Measurements from ENCODE around the gene NADSYN1.

Gene NADSYN1

DNA sequence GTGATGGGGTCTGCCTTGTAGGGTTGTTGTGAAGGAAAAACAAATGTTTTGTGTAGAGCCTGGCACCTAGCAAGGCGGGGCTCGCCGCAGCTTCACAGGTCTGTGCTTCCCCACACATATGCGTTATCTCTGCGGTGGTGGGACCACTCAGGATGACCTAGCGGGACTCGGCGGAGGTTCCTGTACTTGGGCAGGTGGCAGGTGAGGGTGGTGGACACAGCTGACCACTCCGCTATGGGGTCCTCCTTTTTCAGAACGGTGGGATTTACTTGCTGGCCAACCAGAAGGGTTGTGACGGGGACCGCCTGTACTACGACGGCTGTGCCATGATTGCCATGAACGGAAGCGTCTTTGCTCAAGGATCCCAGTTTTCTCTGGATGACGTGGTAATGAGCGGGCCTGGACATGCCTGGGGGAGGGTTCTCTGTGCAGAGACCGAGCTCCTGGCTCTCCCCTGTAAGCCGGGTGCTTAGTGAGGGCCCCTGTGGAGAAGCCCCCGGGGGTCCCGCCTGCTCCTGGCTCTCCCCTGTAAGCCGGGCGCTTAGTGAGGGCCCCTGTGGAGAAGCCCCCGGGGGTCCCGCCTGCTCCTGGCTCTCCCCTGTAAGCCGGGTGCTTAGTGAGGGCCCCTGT is 21.3 kb downstream of the NADSYN1 start:
- DNase-seq (ENCODE audit: low read depth) = no peak

DNA sequence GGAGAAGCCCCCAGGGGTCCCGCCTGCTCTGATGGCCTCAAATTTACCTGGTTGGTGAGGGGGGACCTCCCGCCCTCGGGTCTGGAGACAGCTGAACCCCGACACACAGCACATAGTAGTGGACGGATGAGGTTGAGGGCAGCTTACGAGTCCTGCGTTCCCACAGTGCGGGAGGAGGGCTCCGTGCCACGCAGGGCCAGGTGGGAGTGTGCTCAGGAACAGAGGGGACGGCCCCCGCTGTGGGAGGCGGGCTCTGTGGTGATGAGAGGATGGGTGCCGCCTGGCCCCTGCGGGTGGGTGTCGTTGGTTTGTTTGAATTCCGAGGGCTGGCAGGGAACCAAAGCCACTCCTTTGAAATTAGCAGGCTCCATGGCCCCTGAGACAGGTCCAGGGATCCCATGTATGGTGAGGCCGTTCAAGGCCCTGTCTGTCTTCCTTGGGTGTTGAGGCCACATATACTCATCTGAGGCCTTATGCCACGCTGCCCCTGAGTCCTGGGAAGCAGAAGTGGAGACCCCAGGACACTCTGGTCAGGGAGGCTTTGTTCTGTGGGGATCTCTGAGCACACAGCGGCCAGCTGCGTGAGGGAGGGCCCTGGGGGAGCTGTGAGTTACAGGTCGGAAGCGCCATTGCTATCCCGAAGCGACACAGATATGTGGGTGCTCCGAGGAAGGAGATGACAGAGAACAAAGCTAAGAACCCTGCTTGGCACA is 21.9 kb downstream of the NADSYN1 start:
- DNase-seq (ENCODE audit: low read depth) = no peak

DNA sequence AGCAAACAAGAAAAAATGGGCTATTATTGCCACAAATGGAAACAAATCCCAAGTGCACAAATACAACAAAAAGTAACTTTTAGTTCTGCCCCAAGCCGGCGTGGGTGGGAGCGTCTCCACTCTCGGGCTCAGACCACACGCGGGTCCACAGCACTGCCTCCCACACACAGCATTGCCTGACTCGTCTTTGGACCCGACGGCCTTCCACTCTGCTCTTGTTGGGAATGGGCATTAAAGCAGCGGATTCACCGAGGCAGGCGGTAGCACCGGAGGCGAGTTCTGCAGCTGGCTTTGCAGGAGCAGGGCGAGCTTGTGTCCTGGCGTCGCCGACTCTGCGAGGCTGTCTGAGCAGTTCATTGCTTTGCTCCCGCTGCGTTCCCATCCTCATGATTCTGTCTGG is 23.0 kb downstream of the NADSYN1 start:
- DNase-seq (ENCODE audit: low read depth) = no peak

DNA sequence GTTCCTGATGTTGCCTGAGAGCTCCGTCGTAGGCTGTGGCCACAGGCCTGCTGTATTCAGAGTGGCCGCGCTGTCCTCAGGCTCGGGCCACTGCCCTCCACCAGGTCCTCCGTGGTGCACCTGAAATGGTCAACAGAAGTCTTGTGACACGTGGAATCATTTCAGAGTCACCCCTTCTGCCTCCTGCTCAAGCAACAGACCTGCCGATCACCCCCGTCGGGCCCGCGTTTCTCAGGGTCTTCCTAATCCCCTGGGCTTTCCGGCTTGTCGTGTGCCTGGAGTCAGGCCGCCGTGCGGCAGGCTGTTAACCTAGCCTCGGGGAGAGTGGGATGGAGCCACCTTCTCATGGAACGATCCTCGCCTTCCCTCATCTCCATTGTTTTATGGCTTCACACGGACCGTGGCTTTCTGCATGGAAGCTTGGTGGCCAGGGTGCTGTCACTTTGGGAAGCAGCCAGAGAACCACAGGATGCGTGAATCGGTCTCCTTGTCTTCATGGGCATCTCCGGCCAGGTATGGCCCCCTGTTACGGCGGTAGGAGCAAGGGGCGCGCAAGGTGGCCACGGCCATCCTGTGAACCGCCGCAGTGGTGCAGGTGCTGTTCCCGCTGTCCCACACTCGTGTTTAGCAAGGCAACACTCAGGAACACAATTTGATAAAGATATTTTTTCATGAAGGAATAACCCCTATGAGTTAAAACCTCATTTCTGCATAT is 24.1 kb downstream of the NADSYN1 start:
- no peak for DNase-seq (ENCODE audit: low read depth)

DNA sequence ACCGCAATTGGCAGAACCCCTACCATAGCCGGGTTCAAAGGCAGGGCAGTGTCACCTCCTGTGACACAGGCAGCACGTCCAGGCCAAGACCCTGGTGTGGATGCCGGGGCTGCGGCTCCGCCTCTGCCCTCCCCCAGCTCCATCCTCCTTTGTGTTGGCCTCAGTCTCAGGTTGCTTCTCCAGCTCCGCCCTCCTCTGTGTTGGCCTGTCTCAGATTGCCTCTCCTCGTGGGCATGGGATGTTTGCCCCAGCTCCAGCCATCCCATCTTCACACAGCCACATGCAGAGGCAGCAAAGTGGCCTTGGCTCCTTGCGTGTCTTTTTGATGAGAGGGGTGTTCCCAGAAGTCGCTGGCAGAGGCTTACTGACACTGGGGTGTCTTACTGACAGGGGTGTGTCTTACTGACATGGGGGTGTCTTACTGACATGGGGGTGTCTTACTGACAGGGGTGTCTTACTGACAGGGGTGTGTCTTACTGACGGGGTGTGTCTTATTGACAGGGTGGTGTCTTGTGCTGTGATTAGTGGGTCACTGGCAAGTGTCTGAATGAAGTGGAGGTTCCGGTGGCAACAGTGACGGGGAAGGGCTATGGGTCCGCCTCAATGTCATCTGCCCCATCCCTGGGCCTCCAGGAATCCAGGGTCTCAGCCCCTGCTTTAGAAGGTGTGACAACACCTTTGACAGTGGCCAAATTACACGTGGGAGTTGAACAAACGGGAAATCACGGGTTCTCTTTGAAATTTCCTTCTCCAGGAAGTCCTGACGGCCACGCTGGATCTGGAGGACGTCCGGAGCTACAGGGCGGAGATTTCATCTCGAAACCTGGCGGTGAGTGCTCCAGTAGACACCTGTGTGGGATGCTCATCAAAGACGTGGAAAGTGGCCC is 24.9 kb downstream of the NADSYN1 start:
- DNase-seq (ENCODE audit: low read depth) = no peak

DNA sequence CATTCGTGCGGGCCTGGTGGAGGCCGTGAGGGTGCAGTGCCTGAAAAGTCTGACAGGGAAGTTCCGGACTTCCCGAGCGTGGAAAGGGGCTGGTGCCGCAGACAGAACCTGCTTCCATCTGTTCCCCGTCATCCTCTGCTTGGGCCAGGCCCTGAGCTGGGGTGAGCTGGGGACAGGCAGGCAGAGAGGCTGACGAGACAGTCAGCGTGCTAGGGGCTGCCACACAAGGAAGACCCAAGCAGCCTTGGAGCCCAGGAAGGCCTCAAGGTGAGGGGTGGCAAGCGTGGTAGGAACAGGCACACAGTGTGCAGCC is 25.5 kb downstream of the NADSYN1 start:
- DNase-seq (ENCODE audit: low read depth) = no peak

DNA sequence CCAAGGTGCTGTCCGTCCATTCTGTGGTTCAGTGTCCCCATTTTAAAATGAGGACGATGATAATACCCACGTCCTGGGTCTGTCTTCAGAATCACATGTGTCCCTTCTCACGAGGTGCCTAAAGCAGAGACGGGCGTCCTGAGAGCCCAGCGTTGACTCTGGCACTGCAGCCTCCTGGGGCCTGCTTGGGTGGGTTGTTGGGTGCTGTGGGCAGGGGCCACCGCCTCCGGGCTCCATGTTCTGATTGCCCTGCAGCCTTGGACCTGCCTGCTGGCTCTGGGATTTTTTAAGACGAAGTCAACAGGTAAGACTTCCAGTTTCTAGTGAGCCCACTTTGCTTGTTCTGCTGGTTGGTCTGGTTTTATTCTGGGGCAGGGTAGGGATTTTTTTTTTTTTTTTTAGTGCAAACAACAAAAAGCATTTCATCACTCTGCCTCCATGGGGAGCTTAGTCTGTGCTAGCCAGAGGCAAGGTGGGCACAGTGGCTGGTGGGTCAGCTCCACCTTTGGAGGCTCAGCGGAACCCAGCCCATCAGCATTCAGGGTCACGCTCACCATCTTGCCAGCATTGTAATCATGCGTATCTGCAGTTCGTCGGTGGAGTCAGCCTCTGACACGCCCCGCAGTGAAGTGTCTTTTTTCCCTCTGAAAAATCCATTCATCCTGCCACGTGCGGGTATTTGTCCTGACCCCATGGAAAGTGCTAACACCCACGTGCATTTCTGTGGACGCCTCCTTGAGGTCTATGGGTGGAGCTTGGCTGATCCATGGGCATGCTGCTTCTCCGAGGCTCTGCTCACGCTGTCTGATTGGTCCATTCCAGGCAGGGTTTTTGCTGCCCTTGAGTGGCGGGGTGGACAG is 28.3 kb downstream of the NADSYN1 start:
- no peak for DNase-seq (ENCODE audit: low read depth)

DNA sequence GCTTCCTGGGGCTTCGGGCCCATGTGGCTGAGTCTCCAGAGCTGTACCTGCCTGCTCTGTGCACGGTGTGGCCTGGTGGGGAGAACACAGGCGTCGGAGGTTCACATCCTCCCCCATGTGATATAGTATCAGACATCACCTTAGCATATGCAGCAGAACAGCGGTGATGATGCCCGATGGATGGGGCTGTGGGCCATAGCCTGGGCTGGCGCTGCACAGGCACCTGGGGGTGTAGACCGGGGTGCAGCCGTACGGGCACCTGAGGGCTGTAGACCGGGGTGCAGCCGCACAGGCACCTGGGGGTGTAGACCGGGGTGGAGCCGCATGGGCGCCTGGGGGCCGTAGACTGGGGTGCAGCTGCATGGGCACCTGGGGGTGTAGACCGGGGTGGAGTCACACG is 29.2 kb downstream of the NADSYN1 start:
- no peak for DNase-seq (ENCODE audit: low read depth)

DNA sequence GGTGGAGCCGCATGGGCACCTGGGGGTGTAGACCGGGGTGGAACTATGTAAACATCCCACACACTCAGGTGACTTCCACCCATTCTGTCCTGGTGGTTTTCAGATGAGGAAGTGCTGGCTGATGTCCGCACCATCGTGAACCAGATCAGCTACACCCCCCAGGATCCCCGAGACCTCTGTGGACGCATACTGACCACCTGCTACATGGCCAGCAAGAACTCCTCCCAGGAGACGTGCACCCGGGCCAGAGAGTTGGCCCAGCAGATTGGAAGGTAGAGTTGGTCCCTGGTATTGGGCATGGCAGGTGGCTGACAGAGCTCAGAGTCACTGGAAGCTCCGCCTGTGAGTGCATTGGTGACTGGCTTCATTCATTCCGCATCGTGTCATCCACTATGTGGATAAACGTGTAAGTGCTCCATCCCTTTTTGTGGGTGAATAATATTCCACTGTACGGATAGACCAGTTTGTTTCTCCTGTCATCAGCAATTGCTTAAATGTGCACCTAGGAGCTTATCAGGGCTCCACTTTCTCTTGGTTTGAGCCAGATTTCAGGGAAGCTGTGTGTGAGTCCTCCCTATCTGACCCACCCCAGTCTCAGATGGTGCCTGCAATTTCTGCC is 29.9 kb downstream of the NADSYN1 start:
- DNase-seq (ENCODE audit: low read depth) = no peak

DNA sequence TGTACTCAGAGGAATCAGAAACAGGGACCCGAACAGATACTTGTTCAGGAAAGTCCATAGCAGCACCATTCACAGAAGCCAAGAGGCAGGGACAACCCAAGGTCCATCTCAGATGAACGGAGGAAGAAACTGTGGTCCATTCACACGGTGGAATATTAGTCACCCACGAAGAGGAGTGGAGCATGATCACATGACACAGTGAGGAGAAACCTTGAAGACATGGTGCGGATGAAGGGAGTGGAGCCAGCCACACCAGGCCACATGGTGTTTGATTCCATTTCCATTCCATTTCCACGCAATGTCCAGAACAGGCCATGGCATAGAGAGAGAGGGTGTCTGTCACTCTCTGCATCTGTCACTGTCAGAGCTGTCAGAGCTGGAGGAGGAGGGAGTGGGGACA is 30.7 kb downstream of the NADSYN1 start:
- no peak for DNase-seq (ENCODE audit: low read depth)

DNA sequence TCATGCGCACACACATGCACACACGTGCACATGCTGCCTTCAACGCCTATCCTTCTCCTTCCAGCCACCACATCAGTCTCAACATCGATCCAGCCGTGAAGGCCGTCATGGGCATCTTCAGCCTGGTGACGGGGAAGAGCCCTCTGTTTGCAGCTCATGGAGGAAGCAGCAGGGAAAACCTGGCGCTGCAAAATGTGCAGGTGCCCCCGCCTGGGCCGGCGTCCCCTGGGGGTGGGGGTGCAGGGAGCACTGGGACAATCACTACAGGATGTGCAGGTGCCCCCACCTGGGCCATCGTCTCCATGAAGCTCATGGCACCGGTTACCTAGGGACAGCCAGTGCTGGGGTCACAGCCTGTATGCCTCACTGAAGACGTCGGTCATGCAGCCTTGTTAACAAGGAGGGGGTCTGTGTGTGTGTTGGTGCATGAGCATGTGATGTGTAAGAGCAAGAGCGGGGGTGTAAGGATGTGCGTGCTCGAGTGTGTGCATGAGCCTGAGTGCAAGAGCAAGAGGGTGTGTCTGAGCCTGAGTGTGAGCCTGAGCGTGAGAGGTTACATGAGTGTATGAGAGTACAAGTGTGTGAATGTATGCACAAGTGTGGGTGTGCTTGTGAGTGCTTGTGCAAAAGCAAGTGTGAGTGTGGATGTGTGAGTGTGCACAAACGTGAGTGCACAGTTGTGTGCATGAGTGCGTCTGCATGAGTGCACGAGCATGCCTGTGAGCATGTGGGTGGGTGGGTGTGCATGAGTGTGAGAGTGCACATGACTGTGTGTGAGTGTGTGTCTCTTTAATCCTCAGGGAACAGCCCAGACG is 31.5 kb downstream of the NADSYN1 start:
- DNase-seq (ENCODE audit: low read depth) = no peak

DNA sequence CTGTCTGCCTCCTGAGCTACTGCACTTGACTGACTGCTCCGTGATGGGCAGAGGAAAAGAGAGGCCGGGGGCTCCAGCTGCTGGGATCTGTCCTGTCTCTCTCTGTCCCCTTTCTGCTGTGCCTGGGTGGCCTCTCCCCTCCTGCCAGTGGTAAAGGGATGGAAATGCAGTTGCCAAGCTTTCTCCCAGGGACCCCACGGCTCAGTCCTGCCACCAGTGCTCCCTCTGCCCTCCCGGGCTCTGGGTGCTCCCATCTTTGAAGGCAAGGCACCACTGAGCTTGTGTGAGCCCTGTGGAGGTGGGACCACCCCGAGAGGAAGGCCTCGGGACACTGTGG is 32.0 kb downstream of the NADSYN1 start:
- no peak for DNase-seq (ENCODE audit: low read depth)

DNA sequence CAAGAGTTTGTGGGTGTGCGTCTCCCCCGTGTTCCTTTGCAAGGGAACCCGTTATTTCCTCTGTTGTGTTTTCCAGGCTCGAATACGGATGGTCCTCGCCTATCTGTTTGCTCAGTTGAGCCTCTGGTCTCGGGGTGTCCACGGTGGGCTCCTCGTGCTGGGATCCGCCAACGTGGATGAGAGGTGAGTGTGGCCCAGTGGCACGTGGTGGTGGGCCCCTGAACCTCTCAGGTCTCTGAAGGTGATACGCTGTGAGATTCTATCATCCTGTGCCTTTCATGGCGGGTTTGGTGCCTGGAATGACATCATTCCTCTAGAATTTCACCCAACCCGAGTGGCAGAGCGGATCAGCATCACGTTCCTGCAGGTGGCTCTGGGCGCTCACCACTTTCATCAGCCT is 32.5 kb downstream of the NADSYN1 start:
- DNase-seq (ENCODE audit: low read depth) = no peak

DNA sequence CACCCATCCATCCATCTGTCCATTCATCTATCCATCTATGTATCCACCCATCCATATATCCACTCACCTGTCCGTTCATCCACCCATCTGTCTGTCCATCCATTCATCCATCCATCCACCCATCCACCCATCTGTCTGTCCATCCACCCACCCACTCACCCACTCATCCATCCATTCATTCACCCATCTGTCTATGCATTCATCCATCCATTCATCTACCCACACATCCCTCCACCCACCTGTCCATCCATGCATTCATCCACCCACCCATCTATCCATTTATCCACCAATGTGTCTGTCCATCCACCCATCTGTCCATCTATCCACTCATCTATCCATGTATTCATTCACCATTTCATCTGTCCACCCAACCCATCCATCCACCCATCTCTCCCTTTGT is 33.3 kb downstream of the NADSYN1 start:
- no peak for DNase-seq (ENCODE audit: low read depth)

DNA sequence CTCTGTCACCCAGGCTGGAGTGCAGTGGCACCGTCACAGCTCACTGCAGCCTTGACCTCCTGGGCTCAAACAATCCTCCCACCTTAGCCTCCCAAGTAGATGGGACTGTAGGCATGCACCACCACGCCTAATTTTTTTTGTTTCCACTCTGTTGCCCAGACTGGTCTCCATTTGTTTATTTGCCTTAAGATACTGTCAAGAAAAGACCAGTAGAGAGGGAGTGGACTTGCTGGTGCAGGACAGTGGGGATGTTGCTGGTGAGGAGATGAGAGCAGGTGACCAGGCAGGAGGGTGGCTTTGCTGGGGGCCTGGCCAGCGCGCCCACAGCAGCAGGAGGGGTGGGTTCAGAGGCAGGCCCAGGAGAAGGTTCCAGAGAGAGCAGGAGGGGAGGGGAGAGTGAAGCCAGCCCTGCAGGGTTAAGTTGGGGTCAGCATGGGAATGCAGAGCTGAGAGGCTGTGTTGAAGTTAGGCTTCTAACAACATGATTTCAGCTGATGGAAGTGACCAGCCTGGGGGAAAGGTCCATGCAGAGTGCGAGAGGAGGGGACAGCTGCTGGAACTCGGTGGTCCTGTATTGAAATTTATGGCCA is 35.8 kb downstream of the NADSYN1 start:
- no peak for DNase-seq (ENCODE audit: low read depth)

DNA sequence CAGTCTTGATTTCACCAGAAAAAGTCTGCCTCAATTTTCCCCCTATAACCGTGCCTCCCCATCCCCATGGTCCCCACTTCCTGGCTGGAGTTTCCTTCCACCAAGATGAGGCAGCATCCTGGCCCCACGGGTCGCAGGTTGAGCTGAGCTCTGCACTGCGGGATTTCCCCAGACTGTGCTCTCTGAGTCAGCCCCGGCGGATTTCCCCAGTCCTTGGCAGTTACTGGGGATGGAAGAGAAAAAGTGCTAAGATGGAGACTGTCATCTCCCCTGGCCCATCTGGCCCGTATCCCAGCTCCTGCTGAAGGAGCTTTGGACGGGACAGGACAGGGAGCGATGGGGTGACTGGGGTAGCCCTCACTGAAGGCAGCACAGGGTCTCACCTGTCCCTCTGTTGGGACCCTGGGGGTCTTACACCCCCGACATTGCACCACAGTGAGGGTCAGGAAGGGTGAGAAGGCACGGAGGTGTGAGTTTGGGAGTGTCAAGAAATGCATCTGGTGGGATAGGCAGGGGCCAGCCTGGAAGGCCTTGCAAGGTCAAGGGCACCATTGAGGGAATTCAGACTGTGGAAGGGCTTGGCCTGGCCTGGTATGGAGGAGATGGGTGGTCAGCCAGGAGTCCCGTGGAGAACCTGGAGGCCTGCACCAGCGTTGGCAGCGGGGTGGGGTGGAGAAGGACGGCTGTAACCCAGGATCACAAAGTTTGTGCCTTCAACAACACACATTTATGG is 36.5 kb downstream of the NADSYN1 start:
- DNase-seq (ENCODE audit: low read depth) = no peak

DNA sequence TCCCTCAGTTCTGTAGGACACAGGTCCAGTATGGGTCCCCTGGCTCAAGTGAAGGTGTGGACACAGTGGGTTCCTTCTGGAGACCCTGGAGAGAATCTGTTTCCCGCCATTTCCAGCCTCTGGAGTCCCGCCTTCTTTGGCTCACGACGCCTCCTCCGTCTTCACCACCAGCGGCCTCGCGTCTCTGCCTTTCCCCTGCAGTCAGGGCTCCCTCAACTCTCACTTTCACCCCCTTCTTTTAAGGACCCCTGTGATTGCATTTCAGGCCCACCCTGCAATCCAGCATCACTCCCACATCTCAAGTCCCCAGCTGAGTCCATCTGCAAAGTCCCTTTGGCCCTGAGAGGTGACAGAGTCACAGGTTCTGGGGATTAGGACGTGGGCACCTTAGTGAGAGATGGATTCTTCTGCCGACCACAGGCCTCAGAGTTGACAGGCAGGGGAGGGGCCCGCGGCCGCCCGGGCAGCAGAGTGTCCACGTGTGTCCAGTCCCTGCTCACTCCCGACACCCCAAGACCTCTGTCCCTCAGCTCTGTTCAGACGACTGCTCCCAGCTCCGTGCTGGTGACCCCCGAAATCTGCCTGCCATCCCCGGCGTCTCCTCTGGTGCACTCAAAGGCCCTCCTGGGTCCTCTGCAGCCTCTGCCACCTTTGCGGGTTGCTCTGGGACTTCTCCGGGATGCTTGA is 37.2 kb downstream of the NADSYN1 start:
- DNase-seq (ENCODE audit: low read depth) = no peak

DNA sequence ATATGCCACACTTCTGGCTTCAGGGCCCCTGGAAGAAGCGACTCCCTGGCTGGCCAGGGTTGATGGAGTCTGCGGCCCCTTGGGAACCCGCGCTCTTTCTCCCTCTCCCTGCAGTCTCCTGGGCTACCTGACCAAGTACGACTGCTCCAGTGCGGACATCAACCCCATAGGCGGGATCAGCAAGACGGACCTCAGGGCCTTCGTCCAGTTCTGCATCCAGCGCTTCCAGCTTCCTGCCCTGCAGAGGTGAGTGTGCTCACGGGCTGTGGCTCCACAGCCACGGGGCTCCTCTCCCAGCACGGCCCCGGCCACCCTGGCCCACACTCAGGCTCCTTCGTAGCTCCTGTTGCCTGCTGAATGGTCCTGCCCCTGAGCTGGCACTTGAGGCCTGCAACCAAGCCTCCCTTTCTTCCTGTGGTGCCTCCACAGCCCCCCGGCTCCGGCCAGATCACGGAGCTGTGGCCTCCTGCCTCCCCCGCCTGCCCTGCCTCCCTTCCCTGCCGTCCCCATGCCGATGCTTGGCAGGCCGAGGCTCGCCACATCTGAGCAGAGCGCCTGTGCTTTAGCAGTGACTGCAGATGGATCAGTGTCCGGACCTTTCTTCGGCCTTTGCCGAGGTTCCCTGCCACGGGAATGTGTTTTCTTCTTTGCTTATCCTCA is 37.9 kb downstream of the NADSYN1 start:
- DNase-seq (ENCODE audit: low read depth) = no peak
